ENCODE results near the gene BBC3. TPM values are rescaled to one million over a fixed set of nuclear protein-coding genes. Genes with fewer than 3 reads are reported as not detected.

The BBC3 gene
- total RNA-seq, 1 donor from 2014 or later: 2.8 TPM

DNA sequence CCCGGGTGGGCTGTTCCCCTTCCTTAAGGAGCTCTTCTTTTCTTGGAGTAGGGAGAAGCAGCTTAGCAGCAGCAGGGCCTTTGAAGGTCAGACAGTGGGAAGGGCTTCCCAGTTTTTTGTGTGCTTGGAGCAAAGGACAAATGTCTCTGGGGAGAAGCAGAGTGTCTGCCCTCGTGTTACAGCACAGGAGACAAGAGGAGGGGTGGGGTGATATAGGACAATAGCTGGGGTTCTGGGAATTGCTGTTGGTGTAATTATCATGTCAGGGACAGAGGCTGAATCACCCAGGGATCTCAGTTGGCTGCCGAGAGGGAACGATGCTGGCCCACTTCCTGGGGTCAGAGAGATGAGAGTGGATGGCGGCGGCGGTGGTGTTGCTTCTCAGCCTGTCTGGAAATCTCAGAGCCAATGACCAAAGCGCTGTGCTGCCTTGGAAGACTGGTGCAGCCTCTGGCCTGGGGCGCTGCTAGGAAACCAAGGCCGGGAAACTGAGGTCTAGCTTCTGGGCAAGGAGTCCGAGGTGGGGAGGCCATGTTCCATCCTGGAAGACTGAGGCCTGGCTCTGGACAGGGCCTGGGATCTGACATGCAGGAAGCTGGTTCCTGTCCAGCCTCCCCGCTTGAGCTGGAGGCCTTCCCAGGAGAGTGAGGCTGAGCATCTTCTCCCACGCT, 44.9 kb upstream of the BBC3 start:
- H3F3A ChIP-seq (ENCODE audit: low read depth): peaks cover 41% of the 10 kb centered on the region
- H4K20me1 ChIP-seq (ENCODE audit: low read depth): peaks cover 33% of the 10 kb centered on the region
- Mint-ChIP-seq H3K4me3 (peak overlapping the region; percentile 89), H3K9me3 (peaks cover 4% of the 10 kb centered on the region), H3K4me1 (peaks cover 23% of the 10 kb centered on the region), H3K27ac (no peak overlapping the region), H3K36me3 (peaks cover 12% of the 10 kb centered on the region), H3K27me3 (ENCODE audit: insufficient read depth, low read depth) (peaks cover 4% of the 10 kb centered on the region)
- peak overlapping the region; percentile 66 for H3K4me3 ChIP-seq
- H3K9ac ChIP-seq: no peak overlapping the region
- H3K27ac ChIP-seq: no peak overlapping the region
- peaks cover 10% of the 10 kb centered on the region for H3K27me3 ChIP-seq
- H3K4me2 ChIP-seq: peak overlapping the region; percentile 95
- no peaks in the 10 kb centered on the region for H3K36me3 ChIP-seq
- H3K4me1 ChIP-seq: peaks cover 17% of the 10 kb centered on the region
- TF ChIP-seq CTCF (IDR thresholded peaks at IDR 0.05) (no peak), EZH2phosphoT487 (IDR thresholded peaks at IDR 0.05) (no peak), EZH2 (IDR thresholded peaks at IDR 0.05) (no peak)
- no peaks in the 10 kb centered on the region for H3K9me3 ChIP-seq (ENCODE audit: low read depth)
- DNase-seq (ENCODE audit: low spot score): no peak
- no peak overlapping the region for H2AFZ ChIP-seq (replicated peaks)
- no peaks in the 10 kb centered on the region for H3K79me2 ChIP-seq (ENCODE audit: low read depth)

GRCh38 chr19:47274891-47275761, 44.1 kb upstream of the BBC3 start:
- Histone ChIP-seq H3K27ac (no peak overlapping the region), H3K9ac (no peak overlapping the region), H3F3A (ENCODE audit: low read depth) (peaks cover 43% of the 10 kb centered on the region), H3K9me3 (ENCODE audit: low read depth) (no peaks in the 10 kb centered on the region), H3K4me2 (peak overlapping the region; percentile 95), H3K36me3 (no peaks in the 10 kb centered on the region), H3K4me1 (peaks cover 17% of the 10 kb centered on the region), H3K27me3 (peaks cover 10% of the 10 kb centered on the region), H2AFZ (replicated peaks) (no peak overlapping the region), H3K79me2 (ENCODE audit: low read depth) (no peaks in the 10 kb centered on the region), H3K4me3 (peak overlapping the region; percentile 66), H4K20me1 (ENCODE audit: low read depth) (peaks cover 33% of the 10 kb centered on the region)
- H3K4me1 Mint-ChIP-seq: peaks cover 23% of the 10 kb centered on the region
- peaks cover 12% of the 10 kb centered on the region for H3K36me3 Mint-ChIP-seq
- TF ChIP-seq CTCF (IDR thresholded peaks at IDR 0.05): no peak
- TF ChIP-seq EZH2 (IDR thresholded peaks at IDR 0.05): no peak
- no peak for TF ChIP-seq EZH2phosphoT487 (IDR thresholded peaks at IDR 0.05)
- peak overlapping the region; percentile 89 for H3K4me3 Mint-ChIP-seq
- H3K27ac Mint-ChIP-seq: peak overlapping the region; percentile 66
- H3K9me3 Mint-ChIP-seq: peaks cover 4% of the 10 kb centered on the region
- peak; percentile 72 for DNase-seq (ENCODE audit: low spot score)
- peaks cover 4% of the 10 kb centered on the region for H3K27me3 Mint-ChIP-seq (ENCODE audit: insufficient read depth, low read depth)

- H3K36me3 Mint-ChIP-seq: peaks cover 12% of the 10 kb centered on the region
- H3K27ac Mint-ChIP-seq: peak within 1 kb of the TSS; percentile 66
- Histone ChIP-seq H3K4me2 (peak within 1 kb of the TSS; percentile 95), H3F3A (ENCODE audit: low read depth) (peaks cover 43% of the 10 kb centered on the region), H3K9me3 (ENCODE audit: low read depth) (no peaks in the 10 kb centered on the region), H4K20me1 (ENCODE audit: low read depth) (peaks cover 33% of the 10 kb centered on the region), H2AFZ (replicated peaks) (peak within 1 kb of the TSS; percentile 28), H3K4me3 (peak within 1 kb of the TSS; percentile 70), H3K36me3 (no peaks in the 10 kb centered on the region), H3K27ac (peak within 1 kb of the TSS; percentile 92), H3K4me1 (peaks cover 17% of the 10 kb centered on the region), H3K9ac (no peak within 1 kb of the TSS), H3K27me3 (peaks cover 10% of the 10 kb centered on the region), H3K79me2 (ENCODE audit: low read depth) (no peaks in the 10 kb centered on the region)
- H3K4me3 Mint-ChIP-seq: peak within 1 kb of the TSS; percentile 89
- H3K9me3 Mint-ChIP-seq: peaks cover 4% of the 10 kb centered on the region
- peak; percentile 95 for DNase-seq (ENCODE audit: low spot score)
- H3K27me3 Mint-ChIP-seq (ENCODE audit: insufficient read depth, low read depth): peaks cover 6% of the 10 kb centered on the region
- peaks cover 23% of the 10 kb centered on the region for H3K4me1 Mint-ChIP-seq
- no peak for TF ChIP-seq EZH2 (IDR thresholded peaks at IDR 0.05)
- no peak for TF ChIP-seq CTCF (IDR thresholded peaks at IDR 0.05)
- TF ChIP-seq EZH2phosphoT487 (IDR thresholded peaks at IDR 0.05): no peak
Observed at GRCh38 chr19:47274071-47274890, 43.3 kb upstream of the BBC3 start, which contains the start of gene INAFM1. Gene INAFM1, plus strand, starts transcription at chr19:47274885. Its CDS starts 35 bp downstream, at chr19:47274920.

All from neural progenitor cell (in vitro differentiated cells).